ENCODE measurements around the gene LHX2. TPM values are rescaled to one million over a fixed set of nuclear protein-coding genes. Genes with fewer than 3 reads are reported as not detected.
A peak's percentile ranks its signal among the peaks of the same experiment; 100 is the strongest.

LHX2 gene
- polyA plus RNA-seq, 3 donors, result 0.12 TPM; not detected in 2

DNA sequence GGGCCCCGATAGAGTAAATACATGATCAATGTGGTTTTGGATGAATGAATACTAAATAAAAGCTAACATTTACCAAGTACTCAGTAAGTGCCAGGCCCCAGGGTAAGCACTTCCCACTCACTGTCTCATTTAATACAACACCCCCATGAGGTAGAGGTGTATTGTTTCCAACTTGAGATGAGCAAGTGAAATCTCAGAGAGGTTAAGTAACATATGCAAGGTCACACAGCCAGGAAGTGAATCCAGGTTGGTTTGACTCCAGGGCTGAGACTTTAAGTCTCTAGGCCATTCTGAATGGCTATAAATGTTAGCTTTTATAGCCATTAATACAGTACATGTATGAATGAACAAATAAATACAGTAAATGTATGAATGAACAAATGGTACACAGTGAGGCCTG lies 39.4 kb downstream of the LHX2 start:
- DNase-seq, result no peak
- Histone ChIP-seq H3K27me3 (ENCODE audit: control insufficient read depth in 2 of 2, insufficient read depth in 2 of 2, low read length in 2 of 2) (peaks cover 25 to 54% of the 10 kb centered on the region in 2 donors), H3K4me1 (ENCODE audit: control insufficient read depth in 1 of 2, insufficient read depth in 2 of 2, low read length in 2 of 2) (no peaks in the 10 kb centered on the region), H3K4me3 (replicated peaks in 1 of 3; ENCODE audit: low read depth in 2 of 3, low read length in 3 of 3) (no peak overlapping the region), H4K20me1 (ENCODE audit: insufficient read depth, low read length) (no peaks in the 10 kb centered on the region), H3K9ac (ENCODE audit: insufficient read depth, low read length, poor library complexity, severe bottlenecking) (no peak overlapping the region), H2AFZ (ENCODE audit: insufficient read depth, low read depth, low read length, poor library complexity, severe bottlenecking) (no peak overlapping the region), H3K79me2 (ENCODE audit: insufficient read depth, low read length) (no peaks in the 10 kb centered on the region), H3K4me2 (replicated peaks; ENCODE audit: extremely low read depth, low read length, poor library complexity, severe bottlenecking) (no peak overlapping the region), H3K27ac (ENCODE audit: low read depth in 1 of 2, low read length in 2 of 2) (no peak overlapping the region), H3K9me3 (replicated peaks in 1 of 2; ENCODE audit: control insufficient read depth in 1 of 2, insufficient read depth in 1 of 2, low read length in 2 of 2) (no peaks in the 10 kb centered on the region), H3K36me3 (replicated peaks in 1 of 2; ENCODE audit: control insufficient read depth in 1 of 2, insufficient read depth in 2 of 2, low read length in 2 of 2) (no peaks in the 10 kb centered on the region)
- intact Hi-C loops (cut with micrococcal nuclease), result no loop called here
- Mint-ChIP-seq H3K27ac (no peak overlapping the region), H3K4me1 (no peaks in the 10 kb centered on the region), H3K27me3 (ENCODE audit: low read depth in 3 of 3) (peaks cover 56 to 72% (median 57%) of the 10 kb centered on the region in 3 donors), H3K9me3 (peaks cover 0 to 14% (median 5%) of the 10 kb centered on the region in 7 donors), H3K36me3 (no peaks in the 10 kb centered on the region), H3K4me3 (no peak overlapping the region)
- TF ChIP-seq, protein P1, sequence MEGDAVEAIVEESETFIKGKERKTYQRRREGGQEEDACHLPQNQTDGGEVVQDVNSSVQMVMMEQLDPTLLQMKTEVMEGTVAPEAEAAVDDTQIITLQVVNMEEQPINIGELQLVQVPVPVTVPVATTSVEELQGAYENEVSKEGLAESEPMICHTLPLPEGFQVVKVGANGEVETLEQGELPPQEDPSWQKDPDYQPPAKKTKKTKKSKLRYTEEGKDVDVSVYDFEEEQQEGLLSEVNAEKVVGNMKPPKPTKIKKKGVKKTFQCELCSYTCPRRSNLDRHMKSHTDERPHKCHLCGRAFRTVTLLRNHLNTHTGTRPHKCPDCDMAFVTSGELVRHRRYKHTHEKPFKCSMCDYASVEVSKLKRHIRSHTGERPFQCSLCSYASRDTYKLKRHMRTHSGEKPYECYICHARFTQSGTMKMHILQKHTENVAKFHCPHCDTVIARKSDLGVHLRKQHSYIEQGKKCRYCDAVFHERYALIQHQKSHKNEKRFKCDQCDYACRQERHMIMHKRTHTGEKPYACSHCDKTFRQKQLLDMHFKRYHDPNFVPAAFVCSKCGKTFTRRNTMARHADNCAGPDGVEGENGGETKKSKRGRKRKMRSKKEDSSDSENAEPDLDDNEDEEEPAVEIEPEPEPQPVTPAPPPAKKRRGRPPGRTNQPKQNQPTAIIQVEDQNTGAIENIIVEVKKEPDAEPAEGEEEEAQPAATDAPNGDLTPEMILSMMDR (IDR thresholded peaks at IDR 0.05), result no peak
- no CpG with 5 or more reads among the region's 1 CpG for WGBS (ENCODE audit: insufficient coverage)

DNA sequence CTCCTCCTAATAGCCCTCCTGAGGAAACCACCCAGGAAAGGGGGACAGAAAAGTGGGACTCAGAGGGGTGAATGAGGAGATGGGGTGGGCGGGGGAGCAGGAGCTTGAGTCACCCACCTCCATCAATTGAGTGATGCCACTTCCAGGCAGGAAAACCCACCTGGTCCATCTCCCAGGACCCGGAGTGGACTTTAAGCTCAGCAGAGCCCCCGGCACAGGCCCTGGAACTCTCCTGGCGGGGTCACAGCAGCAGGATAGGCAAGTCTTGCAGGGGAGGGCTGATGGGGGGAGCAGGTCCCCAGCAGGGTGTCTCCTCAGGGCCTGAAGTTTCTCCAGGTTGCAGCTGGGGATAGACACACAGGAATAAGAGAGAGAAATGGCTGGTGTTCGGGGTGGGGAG lies 40.8 kb downstream of the LHX2 start:
- 97% methylated on average over 4 of the region's 5 CpGs for WGBS (ENCODE audit: insufficient coverage)

More for the DNA sequence above, 40.8 kb downstream of the LHX2 start:
- no peak overlapping the region for H3K4me2 ChIP-seq (replicated peaks; ENCODE audit: extremely low read depth, low read length, poor library complexity, severe bottlenecking)
- no peaks in the 10 kb centered on the region for H3K4me1 ChIP-seq (ENCODE audit: control insufficient read depth in 1 of 2, insufficient read depth in 2 of 2, low read length in 2 of 2)
- H3K9me3 Mint-ChIP-seq, result peaks cover 0 to 12% (median 5%) of the 10 kb centered on the region in 7 donors
- no peak overlapping the region for H2AFZ ChIP-seq (ENCODE audit: insufficient read depth, low read depth, low read length, poor library complexity, severe bottlenecking)
- H3K9me3 ChIP-seq (replicated peaks in 1 of 2; ENCODE audit: control insufficient read depth in 1 of 2, insufficient read depth in 1 of 2, low read length in 2 of 2), result no peaks in the 10 kb centered on the region
- H3K4me3 ChIP-seq (replicated peaks in 1 of 3; ENCODE audit: low read depth in 2 of 3, low read length in 3 of 3), result no peak overlapping the region
- H3K27ac Mint-ChIP-seq, result peak overlapping the region in 1 of 7 donors; percentile 50
- TF ChIP-seq, protein P1 (IDR thresholded peaks at IDR 0.05), result no peak
- H4K20me1 ChIP-seq (ENCODE audit: insufficient read depth, low read length), result no peaks in the 10 kb centered on the region
- no peaks in the 10 kb centered on the region for H3K36me3 Mint-ChIP-seq
- no peaks in the 10 kb centered on the region for H3K79me2 ChIP-seq (ENCODE audit: insufficient read depth, low read length)
- H3K36me3 ChIP-seq (replicated peaks in 1 of 2; ENCODE audit: control insufficient read depth in 1 of 2, insufficient read depth in 2 of 2, low read length in 2 of 2), result no peaks in the 10 kb centered on the region
- DNase-seq, result no peak
- peaks cover 11 to 42% of the 10 kb centered on the region in 2 donors for H3K27me3 ChIP-seq (ENCODE audit: control insufficient read depth in 2 of 2, insufficient read depth in 2 of 2, low read length in 2 of 2)
- no peak overlapping the region for H3K27ac ChIP-seq (ENCODE audit: low read depth in 1 of 2, low read length in 2 of 2)
- H3K27me3 Mint-ChIP-seq (ENCODE audit: low read depth in 3 of 3), result peaks cover 51 to 69% (median 52%) of the 10 kb centered on the region in 3 donors
- H3K4me1 Mint-ChIP-seq, result no peaks in the 10 kb centered on the region
- H3K9ac ChIP-seq (ENCODE audit: insufficient read depth, low read length, poor library complexity, severe bottlenecking), result no peak overlapping the region
- intact Hi-C loops (cut with micrococcal nuclease), result no loop called here
- H3K4me3 Mint-ChIP-seq, result no peak overlapping the region

Measured in CD14-positive monocyte (primary cell).